Endothelial cell of umbilical vein (primary cell): Measurements from ENCODE around the gene SECISBP2. TPM values are rescaled to one million over a fixed set of nuclear protein-coding genes. Genes with fewer than 3 reads are reported as not detected.

Experiments
- BruUV-seq: library from RNA; stranded (reverse); fragments of 400-500 nt; replicated peaks from 2 replicates; lab custom pipeline; 2021; lab: Mats Ljungman, UMichigan
- CTCF ChIA-PET: fragments of 300-600, 350-600 bp; sonication (Branson Sonifier 250); formaldehyde crosslinking; loops from one replicate; lab custom pipeline; 2021; ENCODE audit warnings: antibody characterized with exemption, inconsistent platforms; lab: Charles Lee
- POLR2A ChIA-PET: fragments of 300-600, 350-600 bp; sonication (Branson Sonifier 250); formaldehyde crosslinking; loops from one replicate; lab custom pipeline; 2021; ENCODE audit warnings: antibody characterized with exemption, inconsistent platforms; lab: Charles Lee
- DNase-seq: peaks from one replicate; pipeline ENCODE4 v3.0.0-alpha.2; 2011; ENCODE audit warnings: low read depth, low spot score
- FAIRE-seq: peaks from 2 replicates; lab custom pipeline; 2011; peaks lifted over from hg19 to GRCh38; lab: Jason Lieb, UNC
- H2AFZ ChIP-seq: 2 replicates; pipeline ENCODE4 v1.6.0; 2012; ENCODE audit warnings: low read depth, low read length, control low read depth, inconsistent platforms
- H3K27ac ChIP-seq: 2 replicates; pipeline ENCODE4 v1.5.1; 2011; ENCODE audit warnings: low read depth, mild to moderate bottlenecking, control low read depth, low read length, moderate library complexity; ENCODE audit not compliant: insufficient read depth
- H3K27me3 ChIP-seq, 2 experiments: 2 replicates each; pipeline versions ENCODE4 v1.6.0 to v1.6.1; 2011; ENCODE audit warnings: low read length in 2 of 2, mixed read lengths in 1 of 2; ENCODE audit not compliant: control insufficient read depth in 2 of 2, insufficient read depth in 2 of 2
- H3K36me3 ChIP-seq, 2 experiments: 2 replicates in 1 of 2; 3 replicates in 1 of 2; pipeline ENCODE4 v1.5.1; 2011; ENCODE audit warnings: low read length in 2 of 2, mild to moderate bottlenecking in 1 of 2, moderate library complexity in 1 of 2; ENCODE audit not compliant: control insufficient read depth in 2 of 2, insufficient read depth in 2 of 2; ENCODE audit errors: extremely low read depth in 1 of 2
- H3K4me1 ChIP-seq: 3 replicates; pipeline ENCODE4 v1.5.1; 2011; ENCODE audit warnings: mild to moderate bottlenecking, low read length; ENCODE audit not compliant: control insufficient read depth, insufficient read depth; ENCODE audit errors: extremely low read depth
- H3K4me2 ChIP-seq: 2 replicates; pipeline ENCODE4 v1.6.1; 2011; ENCODE audit warnings: low read length, control low read depth, mixed read lengths; ENCODE audit not compliant: insufficient read depth
- H3K4me3 ChIP-seq, 3 experiments: fragments of 200-600 bp in 1 of 3; sonication (generic), shearing (Covaris generic) in 1 of 3; replicated peaks in 1 of 3; 2 replicates each; pipeline ENCODE4 v1.5.1; 2011 to 2016; ENCODE audit warnings: control low read depth in 3 of 3, low read length in 3 of 3, mild to moderate bottlenecking in 2 of 3, inconsistent platforms in 1 of 3, low read depth in 1 of 3, moderate library complexity in 1 of 3; ENCODE audit not compliant: insufficient read depth in 1 of 3
- H3K79me2 ChIP-seq: 2 replicates; pipeline ENCODE4 v1.6.0; 2012; ENCODE audit warnings: low read length, inconsistent platforms; ENCODE audit not compliant: control insufficient read depth, insufficient read depth
- H3K9ac ChIP-seq: replicated peaks from 2 replicates; pipeline ENCODE3; 2011; ENCODE audit warnings: low read length, control low read depth; ENCODE audit not compliant: insufficient read depth; ENCODE audit errors: extremely low read depth
- H3K9me1 ChIP-seq: replicated peaks from 3 replicates; pipeline ENCODE4 v1.6.0; 2011; ENCODE audit warnings: mild to moderate bottlenecking, low read length; ENCODE audit not compliant: control insufficient read depth, insufficient read depth; ENCODE audit errors: extremely low read depth
- H3K9me3 ChIP-seq: replicated peaks from 2 replicates; pipeline ENCODE4 v1.5.1; 2012; ENCODE audit warnings: low read length, inconsistent platforms; ENCODE audit not compliant: control insufficient read depth, insufficient read depth
- H4K20me1 ChIP-seq: replicated peaks from 2 replicates; pipeline ENCODE3; 2011; ENCODE audit warnings: mild to moderate bottlenecking, low read length; ENCODE audit not compliant: control insufficient read depth, insufficient read depth; ENCODE audit errors: extremely low read depth
- CTCF ChIP-seq, 2 donors: IDR thresholded peaks; 1 replicate in 1 of 2; 2 replicates in 1 of 2; pipeline ENCODE4 v1.5.1; 2011; ENCODE audit warnings: low read length in 2 of 2, mild to moderate bottlenecking in 2 of 2, moderate library complexity in 2 of 2, control low read depth in 1 of 2, inconsistent platforms in 1 of 2, low read depth in 1 of 2; ENCODE audit not compliant: insufficient read depth in 1 of 2; ENCODE audit errors: extremely low read depth in 1 of 2
- EZH2 ChIP-seq: IDR thresholded peaks from 2 replicates; pipeline ENCODE4 v1.6.1; 2012; ENCODE audit warnings: borderline replicate concordance, low read depth, mild to moderate bottlenecking, moderate library complexity, low read length, inconsistent platforms; ENCODE audit not compliant: severe bottlenecking
- FOS ChIP-seq: IDR thresholded peaks from 2 replicates; pipeline ENCODE4 v1.6.1; 2011; ENCODE audit warnings: mild to moderate bottlenecking, low read length, moderate library complexity, borderline replicate concordance; ENCODE audit not compliant: insufficient read depth
- GATA2 ChIP-seq: IDR thresholded peaks from 2 replicates; pipeline ENCODE4 v1.7.0; 2011; ENCODE audit warnings: low read depth, mild to moderate bottlenecking, moderate library complexity, mixed read lengths, low read length; ENCODE audit not compliant: insufficient read length, insufficient read depth
- JUN ChIP-seq: IDR thresholded peaks from 2 replicates; pipeline ENCODE4 v1.6.1; 2011; ENCODE audit warnings: borderline replicate concordance, low read depth; ENCODE audit not compliant: insufficient read length, insufficient read depth
- MAX ChIP-seq: IDR thresholded peaks from 2 replicates; pipeline ENCODE4 v1.6.1; 2011; ENCODE audit not compliant: insufficient read depth, insufficient read length
- MYC ChIP-seq: IDR thresholded peaks from one replicate; pipeline ENCODE4 v1.6.1; 2011; ENCODE audit warnings: mild to moderate bottlenecking, low read depth, low read length
- POLR2A ChIP-seq: IDR thresholded peaks from 2 replicates; pipeline ENCODE4 v1.6.1; 2012; ENCODE audit warnings: low read depth, mild to moderate bottlenecking, control low read depth, low read length
- POLR2AphosphoS5 ChIP-seq: IDR thresholded peaks from 2 replicates; pipeline ENCODE4 v1.6.1; 2012; ENCODE audit warnings: low read depth, mild to moderate bottlenecking, control low read depth, low read length, moderate library complexity; ENCODE audit not compliant: insufficient read depth
- dilution Hi-C: fragments of 300-500 bp; cut with MboI; formaldehyde crosslinking; loops from one replicate; pipeline ENCODE4 v1.15.0; 2019; ENCODE audit warnings: low sequenced_read_pairs; ENCODE audit not compliant: extremely low pct_ligation_motif_present
- intact Hi-C: fragments of 100-400 bp; cut with micrococcal nuclease; formaldehyde crosslinking; loops from one replicate; pipeline ENCODE4 v1.10.0; 2022
- polyA plus RNA-seq, 4 experiments: library from polyadenylated mRNA; depleted of rRNA in 3 of 4; stranded (reverse) in 3 of 4; unstranded in 1 of 4; fragments of >200 nt; gene quantifications; 2 replicates each; pipeline versions ENCODE4 v1.2.1 to v1.2.3, GENCODE V29; 2011 to 2012; ENCODE audit warnings: missing spikeins in 1 of 4
- total RNA-seq: library from RNA; stranded (reverse); gene quantifications from 2 replicates; pipeline ENCODE4 v1.2.3, GENCODE V29; 2021

The SECISBP2 gene
- total and polyA plus RNA-seq, 2 donors (not counting 3 experiments of a cell fraction or from before 2014, with no cell fraction given), result 22.7 to 36.3 TPM

- H3K4me2 ChIP-seq, result no peak overlapping the region
- no peaks in the 10 kb centered on the region for H4K20me1 ChIP-seq
- H2AFZ ChIP-seq, result no peak overlapping the region
- no peak overlapping the region for H3K27ac ChIP-seq
- ChIA-PET CTCF (interaction anchor here (2.0 kb wide), 1 partner anchor 164 kb away, joined by 9 read pairs; no protein-coding TSS in a partner anchor), POLR2A (no interaction called here)
- FAIRE-seq (no peak), DNase-seq (no peak)
- dilution Hi-C loops (no loop called here), intact Hi-C loops (no loop called here)
- no peaks in the 10 kb centered on the region for H3K27me3 ChIP-seq
- H3K4me1 ChIP-seq, result no peaks in the 10 kb centered on the region
- no TSS peak for BruUV-seq
- no peak overlapping the region for H3K9ac ChIP-seq
- H3K4me3 ChIP-seq, result no peak overlapping the region
- no peaks in the 10 kb centered on the region for H3K9me3 ChIP-seq
- TF ChIP-seq MYC (no peak), MAX (no peak), JUN (no peak)
- no peaks in the 10 kb centered on the region for H3K9me1 ChIP-seq
- H3K79me2 ChIP-seq, result no peaks in the 10 kb centered on the region
- peaks cover 0 to 10% of the 10 kb centered on the region in 2 experiments for H3K36me3 ChIP-seq
Measured at GRCh38 chr9:89384783-89385182, 66.5 kb downstream of the SECISBP2 start.

- H3K9ac ChIP-seq, result no peak overlapping the region
- H3K9me3 ChIP-seq, result no peaks in the 10 kb centered on the region
- intact Hi-C loops, result no loop called here
- ChIA-PET POLR2A (no interaction called here), CTCF (interaction anchor here (2.0 kb wide), 1 partner anchor 163 kb away, joined by 9 read pairs; no protein-coding TSS in a partner anchor)
- no peak overlapping the region for H2AFZ ChIP-seq
- no TSS peak for BruUV-seq
- dilution Hi-C loops, result no loop called here
- H3K4me1 ChIP-seq, result no peaks in the 10 kb centered on the region
- H4K20me1 ChIP-seq, result no peaks in the 10 kb centered on the region
- no peaks in the 10 kb centered on the region for H3K9me1 ChIP-seq
- no peaks in the 10 kb centered on the region for H3K27me3 ChIP-seq
- FAIRE-seq (no peak), DNase-seq (no peak)
- H3K27ac ChIP-seq, result no peak overlapping the region
- no peaks in the 10 kb centered on the region for H3K79me2 ChIP-seq
- no peak for TF ChIP-seq FOS
- TF ChIP-seq CTCF (IDR thresholded peaks at IDR 0.05; ENCODE audit: extremely low read depth in 1 of 2, insufficient read depth in 1 of 2, low read depth in 1 of 2, low read length in 2 of 2), result no peak
- TF ChIP-seq MYC, result no peak
- TF ChIP-seq EZH2, result no peak
- TF ChIP-seq MAX, result no peak
- no peak for TF ChIP-seq POLR2AphosphoS5
- TF ChIP-seq GATA2, result no peak
- no peak for TF ChIP-seq JUN
- TF ChIP-seq POLR2A, result no peak
- no peak overlapping the region for H3K4me3 ChIP-seq
- H3K36me3 ChIP-seq, result peaks cover 0 to 14% of the 10 kb centered on the region in 2 experiments
- no peak overlapping the region for H3K4me2 ChIP-seq
Measured at GRCh38 chr9:89386206-89386605, 67.9 kb downstream of the SECISBP2 start.
